ENCODE data around the gene DEK.
"Not testable (repeated sequence)": the region's sequence is repeated elsewhere in the genome, so short reads cannot be mapped to it uniquely, and the experiment has no call there.

Gene DEK

GRCh38 chr6:18204691-18205090 lies 59.6 kb downstream of the DEK start:
- DNase-seq (ENCODE audit: low read depth): no peak

- no peak for DNase-seq (ENCODE audit: low read depth)
These were observed 60.5 kb downstream of the DEK start for GRCh38 chr6:18203786-18204185.

- no peak for DNase-seq (ENCODE audit: low read depth)
These were observed 72.3 kb downstream of the DEK start for GRCh38 chr6:18192026-18192425.

- no peak for DNase-seq (ENCODE audit: low read depth)
These were observed 75.1 kb downstream of the DEK start for GRCh38 chr6:18189196-18189595.

- DNase-seq (ENCODE audit: low read depth): no peak
These were observed 76.6 kb downstream of the DEK start for GRCh38 chr6:18187701-18188100.

GRCh38 chr6:18186540-18187250 lies 77.6 kb downstream of the DEK start:
- DNase-seq (ENCODE audit: low read depth): no peak

GRCh38 chr6:18186033-18186432 lies 78.3 kb downstream of the DEK start:
- DNase-seq (ENCODE audit: low read depth): no peak

GRCh38 chr6:18185624-18186023 lies 78.7 kb downstream of the DEK start:
- DNase-seq (ENCODE audit: low read depth): no peak

- peak; percentile 5 for DNase-seq (ENCODE audit: low read depth)
These were observed 80.6 kb downstream of the DEK start for GRCh38 chr6:18183766-18184165.

- DNase-seq (ENCODE audit: low read depth): no peak
These were observed 81.8 kb downstream of the DEK start for GRCh38 chr6:18182568-18182967.

GRCh38 chr6:18179770-18180356 lies 84.5 kb downstream of the DEK start:
- DNase-seq (ENCODE audit: low read depth): no peak

- DNase-seq (ENCODE audit: low read depth): no peak
These were observed 85.2 kb downstream of the DEK start for GRCh38 chr6:18178960-18179615.

GRCh38 chr6:18177286-18177965 lies 86.9 kb downstream of the DEK start:
- DNase-seq (ENCODE audit: low read depth): no peak

- DNase-seq (ENCODE audit: low read depth): not testable (repeated sequence)
These were observed 88.1 kb downstream of the DEK start for GRCh38 chr6:18176198-18176597.
